HCT116 (cell line): Measurements from ENCODE around the gene RABEP1. TPM values are rescaled to one million over a fixed set of nuclear protein-coding genes. Genes with fewer than 3 reads are reported as not detected.

Experiments
- ATAC-seq: fragments of 200-7000 bp; cut with Tn5 transposase; 2 replicates; pipeline ENCODE4 v1.9.1; 2020; ENCODE audit warnings: mild to moderate bottlenecking, moderate library complexity
- BruUV-seq: library from RNA; stranded (reverse); fragments of 400-500 nt; replicated peaks from 2 replicates; lab custom pipeline; 2021; lab: Mats Ljungman, UMichigan
- CTCF ChIA-PET: fragments of 300-600 bp; sonication (Branson Sonifier 250); formaldehyde crosslinking; loops from one replicate; lab custom pipeline; 2021; ENCODE audit warnings: antibody characterized with exemption; lab: Charles Lee
- POLR2A ChIA-PET: fragments of 300-600, 350-600 bp; sonication (Branson Sonifier 250); formaldehyde crosslinking; loops from one replicate; lab custom pipeline; 2021; ENCODE audit warnings: antibody characterized with exemption; lab: Charles Lee
- RAD21 ChIA-PET, 2 experiments: fragments of 300-600 bp; sonication (Branson Sonifier 250); formaldehyde crosslinking; loops; one replicate each; lab custom pipeline; 2023; ENCODE audit warnings: low total read pairs in 2 of 2; ENCODE audit not compliant: uncharacterized antibody in 2 of 2, unreplicated experiment in 2 of 2, low non-redundant PET in 1 of 2; lab: Charles Lee
- DNase-seq: peaks from one replicate; pipeline ENCODE4 v3.0.0-alpha.2; 2010; ENCODE audit warnings: low read depth, low spot score
- H2AFZ ChIP-seq: fragments of 200-600 bp; shearing (Covaris generic), sonication (generic); 2 replicates; pipeline ENCODE4 v1.6.1; 2017; ENCODE audit warnings: low read depth, mixed run types, mixed read lengths, antibody characterized with exemption, low read length; ENCODE audit not compliant: poor library complexity, severe bottlenecking
- H3K27ac ChIP-seq: 2 replicates; pipeline ENCODE4 v1.5.1; 2012; ENCODE audit warnings: low read depth, low read length
- H3K27me3 ChIP-seq: fragments of 200-600 bp; sonication (generic); 2 replicates; pipeline ENCODE4 v1.6.1; 2016; ENCODE audit warnings: mixed run types, low read length, mixed read lengths; ENCODE audit not compliant: insufficient read depth
- H3K36me3 ChIP-seq, 2 experiments: fragments of 200-500 bp in 1 of 2; fragments of 200-600 bp in 1 of 2; sonication (Bioruptor generic) in 1 of 2; sonication (generic) in 1 of 2; 2 replicates each; pipeline versions ENCODE4 v1.5.1 to v1.6.1; 2014 to 2016; ENCODE audit warnings: low read length in 2 of 2, inconsistent platforms in 1 of 2, mixed read lengths in 1 of 2, mixed run types in 1 of 2; ENCODE audit not compliant: insufficient read depth in 2 of 2, control insufficient read depth in 1 of 2
- H3K4me1 ChIP-seq, 2 experiments: fragments of 200-600 bp in 1 of 2; sonication (generic) in 1 of 2; 2 replicates each; pipeline versions ENCODE4 v1.5.1 to v1.6.1; 2012 to 2017; ENCODE audit warnings: low read length in 2 of 2, inconsistent platforms in 1 of 2, mild to moderate bottlenecking in 1 of 2, mixed read lengths in 1 of 2, mixed run types in 1 of 2, moderate library complexity in 1 of 2; ENCODE audit not compliant: insufficient read depth in 2 of 2, control insufficient read depth in 1 of 2
- H3K4me2 ChIP-seq: fragments of 200-600 bp; sonication (generic); 2 replicates; pipeline ENCODE4 v1.6.1; 2017; ENCODE audit warnings: mixed run types, low read length, mixed read lengths
- H3K4me3 ChIP-seq, 2 experiments: fragments of 200-600 bp in 1 of 2; sonication (generic) in 1 of 2; replicated peaks in 1 of 2; 2 replicates each; pipeline ENCODE4 v1.5.1; 2011 to 2016; ENCODE audit warnings: low read length in 2 of 2, control low read depth in 1 of 2, low read depth in 1 of 2, mild to moderate bottlenecking in 1 of 2, mixed read lengths in 1 of 2, mixed run types in 1 of 2
- H3K79me2 ChIP-seq: fragments of 200-600 bp; sonication (generic); 2 replicates; pipeline ENCODE4 v1.6.1; 2017; ENCODE audit warnings: mild to moderate bottlenecking, mixed run types, low read length, moderate library complexity, mixed read lengths; ENCODE audit not compliant: insufficient read depth
- H3K9ac ChIP-seq: fragments of 200-600 bp; sonication (generic); 2 replicates; pipeline ENCODE4 v1.6.1; 2016; ENCODE audit warnings: low read length, mixed read lengths
- H3K9me2 ChIP-seq: fragments of 200-600 bp; sonication (generic), shearing (Covaris generic); 2 replicates; pipeline ENCODE4 v1.6.1; 2017; ENCODE audit warnings: mixed run types, mild to moderate bottlenecking, moderate library complexity; ENCODE audit not compliant: insufficient read depth
- H3K9me3 ChIP-seq, 2 experiments: fragments of 200-500 bp in 1 of 2; fragments of 200-600 bp in 1 of 2; sonication (Bioruptor generic) in 1 of 2; sonication (generic) in 1 of 2; 2 replicates each; pipeline ENCODE4 v1.6.1; 2014 to 2017; ENCODE audit warnings: low read length in 2 of 2, mixed read lengths in 2 of 2, inconsistent platforms in 1 of 2, low read depth in 1 of 2, mild to moderate bottlenecking in 1 of 2, mixed run types in 1 of 2, moderate library complexity in 1 of 2; ENCODE audit not compliant: control insufficient read depth in 1 of 2, insufficient read depth in 1 of 2
- H4K20me1 ChIP-seq: fragments of 200-600 bp; sonication (generic), shearing (Covaris generic); 2 replicates; pipeline ENCODE4 v1.6.1; 2017; ENCODE audit warnings: mixed run types, mild to moderate bottlenecking, moderate library complexity; ENCODE audit not compliant: insufficient read depth
- EZH2phosphoT487 ChIP-seq: fragments of 200-600 bp; IDR thresholded peaks from 2 replicates; pipeline ENCODE4 v1.6.1; 2018; ENCODE audit warnings: antibody characterized with exemption, borderline replicate concordance
- FOSL1 ChIP-seq: IDR thresholded peaks from 2 replicates; pipeline ENCODE4 v1.6.1; 2012; ENCODE audit warnings: low read depth
- POLR2A ChIP-seq: IDR thresholded peaks from 2 replicates; pipeline ENCODE4 v1.7.0; 2011; ENCODE audit warnings: borderline replicate concordance; ENCODE audit not compliant: insufficient read depth, insufficient read length; ENCODE audit errors: extremely low read depth
- POLR2AphosphoS5 ChIP-seq: IDR thresholded peaks from 2 replicates; pipeline ENCODE4 v1.6.1; 2011; ENCODE audit warnings: mild to moderate bottlenecking, low read depth, low read length, moderate library complexity
- RAD21 ChIP-seq: IDR thresholded peaks from 2 replicates; pipeline ENCODE4 v1.6.1; 2012; ENCODE audit warnings: low read depth, mild to moderate bottlenecking
- SRF ChIP-seq: IDR thresholded peaks from 2 replicates; pipeline ENCODE4 v1.6.1; 2012; ENCODE audit warnings: low read depth
- YY1 ChIP-seq: IDR thresholded peaks from 2 replicates; pipeline ENCODE4 v1.6.1; 2011; ENCODE audit warnings: low read length, low read depth, moderate library complexity, mild to moderate bottlenecking; ENCODE audit not compliant: insufficient replicate concordance; ENCODE audit errors: extremely low read depth
- intact Hi-C: fragments of 100-400 bp; cut with micrococcal nuclease; formaldehyde crosslinking; loops from 2 replicates; pipeline ENCODE4 v1.10.0; 2022
- total RNA-seq: library from RNA; stranded (reverse); gene quantifications from one replicate; pipeline ENCODE4 v1.2.1, GENCODE V29; 2021; ENCODE audit not compliant: unreplicated experiment
- TF ChIP-seq, protein P1 (sequence below), 3 experiments: fragments of 200-600 bp in 1 of 3; sonication (generic) in 1 of 3; IDR thresholded peaks in 2 of 3; conservative IDR thresholded peaks in 1 of 3; 2 replicates each; pipeline ENCODE4 v1.5.1; 2012 to 2017; ENCODE audit warnings: low read depth in 2 of 3, low read length in 2 of 3, antibody characterized with exemption in 1 of 3, borderline replicate concordance in 1 of 3, control low read depth in 1 of 3, mild to moderate bottlenecking in 1 of 3, mixed read lengths in 1 of 3, mixed run types in 1 of 3, moderate library complexity in 1 of 3; ENCODE audit not compliant: insufficient read depth in 1 of 3
- TF ChIP-seq, protein P2 (sequence below): IDR thresholded peaks from 2 replicates; pipeline ENCODE4 v1.6.1; 2012
- TF ChIP-seq, protein P3 (sequence below): IDR thresholded peaks from 2 replicates; pipeline ENCODE4 v1.6.1; 2012; ENCODE audit warnings: low read depth

RABEP1 gene
- total RNA-seq, 1 experiment from 2014 or later: 38.5 TPM

DNA sequence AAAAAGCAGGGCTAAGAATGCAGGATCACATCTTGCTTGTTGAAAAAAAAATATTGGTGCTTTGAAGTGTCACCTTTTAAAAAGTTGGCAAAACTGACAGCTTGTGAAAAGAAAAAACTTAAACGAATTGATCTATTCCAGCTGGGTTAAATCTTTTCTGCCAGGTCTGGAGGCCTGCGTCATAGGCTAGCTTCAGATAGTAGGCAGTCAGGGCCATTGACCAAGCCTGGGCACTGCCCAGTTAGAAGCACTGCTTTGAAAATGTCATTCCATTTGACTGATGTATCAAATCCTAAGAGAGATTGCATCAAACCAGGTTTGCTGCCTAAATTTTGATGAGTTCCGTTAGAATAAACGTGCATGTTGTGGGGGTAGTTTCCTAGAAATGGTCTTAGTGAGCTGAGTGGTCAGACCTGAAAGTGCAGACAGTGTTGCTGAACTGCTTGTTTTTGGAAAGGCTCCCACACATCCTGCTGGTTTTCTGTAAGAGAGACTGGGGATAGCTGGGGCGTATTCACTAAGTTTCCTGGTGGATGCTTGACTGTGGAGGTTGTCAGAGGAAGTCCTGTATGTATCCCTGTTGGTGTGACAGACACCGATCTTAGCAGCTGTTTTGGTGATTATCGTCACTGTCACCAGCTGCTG is 98.5 kb downstream of the RABEP1 start:
- ChIA-PET POLR2A (interaction anchor here (0.6 kb wide), 1 partner anchor 45 kb away, joined by 3 read pairs; no protein-coding TSS in a partner anchor), CTCF (interaction anchor here (0.9 kb wide), 1 partner anchor 58 kb away, joined by 3 read pairs; the partner anchor contains the start of gene C1QBP)
- no peak overlapping the region for H3K27ac ChIP-seq
- H3K36me3 ChIP-seq: peaks cover 50 to 53% of the 10 kb centered on the region in 2 experiments
- no peaks in the 10 kb centered on the region for H3K79me2 ChIP-seq
- H3K9me3 ChIP-seq: no peaks in the 10 kb centered on the region
- H3K27me3 ChIP-seq: no peaks in the 10 kb centered on the region
- no peak overlapping the region for H3K4me3 ChIP-seq
- TF ChIP-seq EZH2phosphoT487: no peak
- no peak for TF ChIP-seq SRF
- TF ChIP-seq, protein P1, sequence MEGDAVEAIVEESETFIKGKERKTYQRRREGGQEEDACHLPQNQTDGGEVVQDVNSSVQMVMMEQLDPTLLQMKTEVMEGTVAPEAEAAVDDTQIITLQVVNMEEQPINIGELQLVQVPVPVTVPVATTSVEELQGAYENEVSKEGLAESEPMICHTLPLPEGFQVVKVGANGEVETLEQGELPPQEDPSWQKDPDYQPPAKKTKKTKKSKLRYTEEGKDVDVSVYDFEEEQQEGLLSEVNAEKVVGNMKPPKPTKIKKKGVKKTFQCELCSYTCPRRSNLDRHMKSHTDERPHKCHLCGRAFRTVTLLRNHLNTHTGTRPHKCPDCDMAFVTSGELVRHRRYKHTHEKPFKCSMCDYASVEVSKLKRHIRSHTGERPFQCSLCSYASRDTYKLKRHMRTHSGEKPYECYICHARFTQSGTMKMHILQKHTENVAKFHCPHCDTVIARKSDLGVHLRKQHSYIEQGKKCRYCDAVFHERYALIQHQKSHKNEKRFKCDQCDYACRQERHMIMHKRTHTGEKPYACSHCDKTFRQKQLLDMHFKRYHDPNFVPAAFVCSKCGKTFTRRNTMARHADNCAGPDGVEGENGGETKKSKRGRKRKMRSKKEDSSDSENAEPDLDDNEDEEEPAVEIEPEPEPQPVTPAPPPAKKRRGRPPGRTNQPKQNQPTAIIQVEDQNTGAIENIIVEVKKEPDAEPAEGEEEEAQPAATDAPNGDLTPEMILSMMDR (IDR thresholded peaks at IDR 0.05 in 2 of 3, conservative IDR thresholded peaks at IDR 0.05 in 1 of 3; ENCODE audit: borderline replicate concordance in 1 of 3, insufficient read depth in 1 of 3, low read depth in 2 of 3, low read length in 2 of 3): no peak
- TF ChIP-seq POLR2AphosphoS5: no peak; the same call in 1 of the 2 replicates
- TF ChIP-seq, all 23 proteins: peak for 0
- Histone ChIP-seq H3K9ac (no peak overlapping the region), H3K4me1 (no peaks in the 10 kb centered on the region), H3K9me2 (no peaks in the 10 kb centered on the region), H2AFZ (no peak overlapping the region), H4K20me1 (peaks cover 1% of the 10 kb centered on the region; the same call in 1 of the 2 replicates), H3K4me2 (no peak overlapping the region)
- RAD21 ChIA-PET: no interaction called here
- ATAC-seq: no peak
- no peak for DNase-seq
- BruUV-seq: no TSS peak
- intact Hi-C loops: no loop called here

DNA sequence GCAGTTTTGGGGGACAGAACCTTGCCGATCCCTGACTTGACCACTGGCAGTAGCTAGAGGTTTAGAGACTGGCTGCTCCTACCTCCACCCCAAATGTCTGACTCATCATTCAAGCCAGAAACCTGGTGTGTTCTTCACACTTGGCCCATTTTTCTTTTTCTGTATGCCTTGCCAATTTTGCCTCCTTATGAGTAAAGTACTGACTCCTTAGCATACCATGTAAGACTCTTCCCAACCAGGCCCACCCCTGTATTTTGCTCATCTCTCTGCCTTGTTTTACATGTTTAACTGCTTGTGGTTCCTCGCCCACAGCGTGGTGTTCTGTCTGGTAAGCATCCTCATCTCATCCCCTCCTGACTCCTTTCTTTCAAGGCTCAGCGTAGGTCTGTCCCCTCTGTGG is 99.5 kb downstream of the RABEP1 start:
- POLR2A ChIA-PET: no interaction called here
- no peak overlapping the region for H2AFZ ChIP-seq

More for the DNA sequence above, 99.5 kb downstream of the RABEP1 start:
- Histone ChIP-seq H3K36me3 (peaks cover 57 to 61% of the 10 kb centered on the region in 2 experiments), H4K20me1 (peaks cover 5% of the 10 kb centered on the region; the same call in 1 of the 2 replicates), H3K27ac (no peak overlapping the region), H3K9ac (no peak overlapping the region), H3K79me2 (no peaks in the 10 kb centered on the region), H3K27me3 (no peaks in the 10 kb centered on the region), H3K9me3 (no peaks in the 10 kb centered on the region), H3K4me1 (no peaks in the 10 kb centered on the region), H3K4me2 (no peak overlapping the region), H3K9me2 (no peaks in the 10 kb centered on the region), H3K4me3 (no peak overlapping the region)
- no peak for DNase-seq
- no peak for ATAC-seq
- ChIA-PET CTCF (interaction anchor here (0.9 kb wide), 1 partner anchor 57 kb away, joined by 3 read pairs; the partner anchor contains the start of gene C1QBP), RAD21 (no interaction called here)
- BruUV-seq: no TSS peak
- intact Hi-C loops: no loop called here
- no peak for TF ChIP-seq RAD21
- TF ChIP-seq FOSL1: no peak
- TF ChIP-seq, protein P2, sequence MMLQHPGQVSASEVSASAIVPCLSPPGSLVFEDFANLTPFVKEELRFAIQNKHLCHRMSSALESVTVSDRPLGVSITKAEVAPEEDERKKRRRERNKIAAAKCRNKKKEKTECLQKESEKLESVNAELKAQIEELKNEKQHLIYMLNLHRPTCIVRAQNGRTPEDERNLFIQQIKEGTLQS: no peak
- no peak for TF ChIP-seq YY1
- TF ChIP-seq EZH2phosphoT487: no peak
- no peak for TF ChIP-seq POLR2A
- no peak for TF ChIP-seq SRF
- TF ChIP-seq, protein P3, sequence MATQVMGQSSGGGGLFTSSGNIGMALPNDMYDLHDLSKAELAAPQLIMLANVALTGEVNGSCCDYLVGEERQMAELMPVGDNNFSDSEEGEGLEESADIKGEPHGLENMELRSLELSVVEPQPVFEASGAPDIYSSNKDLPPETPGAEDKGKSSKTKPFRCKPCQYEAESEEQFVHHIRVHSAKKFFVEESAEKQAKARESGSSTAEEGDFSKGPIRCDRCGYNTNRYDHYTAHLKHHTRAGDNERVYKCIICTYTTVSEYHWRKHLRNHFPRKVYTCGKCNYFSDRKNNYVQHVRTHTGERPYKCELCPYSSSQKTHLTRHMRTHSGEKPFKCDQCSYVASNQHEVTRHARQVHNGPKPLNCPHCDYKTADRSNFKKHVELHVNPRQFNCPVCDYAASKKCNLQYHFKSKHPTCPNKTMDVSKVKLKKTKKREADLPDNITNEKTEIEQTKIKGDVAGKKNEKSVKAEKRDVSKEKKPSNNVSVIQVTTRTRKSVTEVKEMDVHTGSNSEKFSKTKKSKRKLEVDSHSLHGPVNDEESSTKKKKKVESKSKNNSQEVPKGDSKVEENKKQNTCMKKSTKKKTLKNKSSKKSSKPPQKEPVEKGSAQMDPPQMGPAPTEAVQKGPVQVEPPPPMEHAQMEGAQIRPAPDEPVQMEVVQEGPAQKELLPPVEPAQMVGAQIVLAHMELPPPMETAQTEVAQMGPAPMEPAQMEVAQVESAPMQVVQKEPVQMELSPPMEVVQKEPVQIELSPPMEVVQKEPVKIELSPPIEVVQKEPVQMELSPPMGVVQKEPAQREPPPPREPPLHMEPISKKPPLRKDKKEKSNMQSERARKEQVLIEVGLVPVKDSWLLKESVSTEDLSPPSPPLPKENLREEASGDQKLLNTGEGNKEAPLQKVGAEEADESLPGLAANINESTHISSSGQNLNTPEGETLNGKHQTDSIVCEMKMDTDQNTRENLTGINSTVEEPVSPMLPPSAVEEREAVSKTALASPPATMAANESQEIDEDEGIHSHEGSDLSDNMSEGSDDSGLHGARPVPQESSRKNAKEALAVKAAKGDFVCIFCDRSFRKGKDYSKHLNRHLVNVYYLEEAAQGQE: no peak
